Skeletal muscle satellite cell (primary cell): Measurements from ENCODE around the gene GNG2.

Experiments used
- H3K27me3 ChIP-seq: 2 replicates; pipeline ENCODE4 v1.7.0; 2013; ENCODE audit warnings: low read length; ENCODE audit not compliant: control insufficient read depth, insufficient read depth
- H3K36me3 ChIP-seq: 2 replicates; pipeline ENCODE4 v1.7.0; 2013; ENCODE audit warnings: mild to moderate bottlenecking, control low read depth, low read length; ENCODE audit not compliant: insufficient read depth
- H3K4me1 ChIP-seq: 2 replicates; pipeline ENCODE4 v1.7.0; 2013; ENCODE audit warnings: low read length; ENCODE audit not compliant: control insufficient read depth, insufficient read depth
- H3K4me2 ChIP-seq: 2 replicates; pipeline ENCODE4 v1.7.0; 2013; ENCODE audit warnings: mild to moderate bottlenecking, low read length
- H3K4me3 ChIP-seq: 2 replicates; pipeline ENCODE4 v1.7.0; 2013; ENCODE audit warnings: low read length
- H3K9ac ChIP-seq: 2 replicates; pipeline ENCODE4 v1.7.0; 2013; ENCODE audit warnings: mild to moderate bottlenecking, low read depth, low read length, moderate library complexity
- H3K9me3 ChIP-seq: replicated peaks from 2 replicates; pipeline ENCODE4 v1.7.0; 2013; ENCODE audit warnings: mild to moderate bottlenecking, control low read depth, low read length

The GNG2 gene

GRCh38 chr14:51928568-51928967, 68.2 kb downstream of the GNG2 start:
- Histone ChIP-seq H3K9me3 (no peaks in the 10 kb centered on the region), H3K27me3 (no peaks in the 10 kb centered on the region), H3K9ac (no peak overlapping the region), H3K4me1 (peaks cover 16% of the 10 kb centered on the region), H3K4me3 (no peak overlapping the region), H3K4me2 (no peak overlapping the region), H3K36me3 (no peaks in the 10 kb centered on the region)

GRCh38 chr14:51929166-51929565, 68.8 kb downstream of the GNG2 start:
- Histone ChIP-seq H3K9ac (no peak overlapping the region), H3K36me3 (no peaks in the 10 kb centered on the region), H3K9me3 (no peaks in the 10 kb centered on the region), H3K27me3 (no peaks in the 10 kb centered on the region), H3K4me3 (no peak overlapping the region), H3K4me2 (no peak overlapping the region), H3K4me1 (peaks cover 16% of the 10 kb centered on the region)

GRCh38 chr14:51929910-51930682, 69.7 kb downstream of the GNG2 start:
- Histone ChIP-seq H3K4me1 (peaks cover 16% of the 10 kb centered on the region), H3K27me3 (no peaks in the 10 kb centered on the region), H3K9me3 (no peaks in the 10 kb centered on the region), H3K36me3 (no peaks in the 10 kb centered on the region), H3K4me2 (no peak overlapping the region), H3K9ac (no peak overlapping the region), H3K4me3 (no peak overlapping the region)

GRCh38 chr14:51931308-51931707, 70.9 kb downstream of the GNG2 start:
- H3K4me1 ChIP-seq = peaks cover 16% of the 10 kb centered on the region
- no peaks in the 10 kb centered on the region for H3K9me3 ChIP-seq
- H3K9ac ChIP-seq = no peak overlapping the region
- no peak overlapping the region for H3K4me3 ChIP-seq
- no peaks in the 10 kb centered on the region for H3K36me3 ChIP-seq
- no peaks in the 10 kb centered on the region for H3K27me3 ChIP-seq
- H3K4me2 ChIP-seq = no peak overlapping the region

GRCh38 chr14:51933191-51933590, 72.8 kb downstream of the GNG2 start:
- Histone ChIP-seq H3K9me3 (no peaks in the 10 kb centered on the region), H3K4me1 (peaks cover 16% of the 10 kb centered on the region), H3K27me3 (no peaks in the 10 kb centered on the region), H3K4me2 (no peak overlapping the region), H3K4me3 (no peak overlapping the region), H3K36me3 (no peaks in the 10 kb centered on the region), H3K9ac (no peak overlapping the region)

- no peak overlapping the region for H3K4me2 ChIP-seq
- no peak overlapping the region for H3K4me3 ChIP-seq
- H3K36me3 ChIP-seq = no peaks in the 10 kb centered on the region
- no peaks in the 10 kb centered on the region for H3K4me1 ChIP-seq
- H3K9me3 ChIP-seq = no peaks in the 10 kb centered on the region
- no peak overlapping the region for H3K9ac ChIP-seq
- H3K27me3 ChIP-seq = no peaks in the 10 kb centered on the region
Observed at GRCh38 chr14:51938137-51938536, 77.7 kb downstream of the GNG2 start.

- H3K36me3 ChIP-seq = no peaks in the 10 kb centered on the region
- no peak overlapping the region for H3K9ac ChIP-seq
- no peak overlapping the region for H3K4me2 ChIP-seq
- no peaks in the 10 kb centered on the region for H3K27me3 ChIP-seq
- no peak overlapping the region for H3K4me3 ChIP-seq
- no peaks in the 10 kb centered on the region for H3K4me1 ChIP-seq
- no peaks in the 10 kb centered on the region for H3K9me3 ChIP-seq
Observed at GRCh38 chr14:51938821-51939220, 78.4 kb downstream of the GNG2 start.

- H3K4me2 ChIP-seq = no peak overlapping the region
- no peaks in the 10 kb centered on the region for H3K36me3 ChIP-seq
- no peak overlapping the region for H3K9ac ChIP-seq
- H3K27me3 ChIP-seq = no peaks in the 10 kb centered on the region
- no peaks in the 10 kb centered on the region for H3K9me3 ChIP-seq
- no peaks in the 10 kb centered on the region for H3K4me1 ChIP-seq
- no peak overlapping the region for H3K4me3 ChIP-seq
Observed at GRCh38 chr14:51939226-51939625, 78.8 kb downstream of the GNG2 start.

GRCh38 chr14:51939755-51940301, 79.4 kb downstream of the GNG2 start:
- no peaks in the 10 kb centered on the region for H3K36me3 ChIP-seq
- no peaks in the 10 kb centered on the region for H3K4me1 ChIP-seq
- no peaks in the 10 kb centered on the region for H3K27me3 ChIP-seq
- no peak overlapping the region for H3K9ac ChIP-seq
- no peak overlapping the region for H3K4me3 ChIP-seq
- H3K4me2 ChIP-seq = no peak overlapping the region
- no peaks in the 10 kb centered on the region for H3K9me3 ChIP-seq

GRCh38 chr14:51942971-51943370, 82.6 kb downstream of the GNG2 start:
- Histone ChIP-seq H3K4me2 (no peak overlapping the region), H3K4me1 (no peaks in the 10 kb centered on the region), H3K27me3 (no peaks in the 10 kb centered on the region), H3K36me3 (peaks cover 4% of the 10 kb centered on the region), H3K4me3 (no peak overlapping the region), H3K9me3 (peaks cover 3% of the 10 kb centered on the region), H3K9ac (no peak overlapping the region)

- Histone ChIP-seq H3K27me3 (no peaks in the 10 kb centered on the region), H3K9ac (no peak overlapping the region), H3K9me3 (peaks cover 6% of the 10 kb centered on the region), H3K36me3 (peaks cover 14% of the 10 kb centered on the region), H3K4me3 (no peak overlapping the region), H3K4me1 (no peaks in the 10 kb centered on the region), H3K4me2 (no peak overlapping the region)
Observed at GRCh38 chr14:51950007-51950406, 89.6 kb downstream of the GNG2 start.

- no peaks in the 10 kb centered on the region for H3K4me1 ChIP-seq
- H3K36me3 ChIP-seq = peaks cover 14% of the 10 kb centered on the region
- no peak overlapping the region for H3K4me3 ChIP-seq
- H3K27me3 ChIP-seq = no peaks in the 10 kb centered on the region
- no peak overlapping the region for H3K9ac ChIP-seq
- no peak overlapping the region for H3K4me2 ChIP-seq
- peaks cover 6% of the 10 kb centered on the region for H3K9me3 ChIP-seq
Observed at GRCh38 chr14:51951656-51952055, 91.2 kb downstream of the GNG2 start.
